WTC11 (cell line): Measurements from ENCODE around the gene AREL1.

ENCODE experiments used
- CREB1 ChIP-seq: sonication (generic); formaldehyde crosslinking; IDR thresholded peaks from 2 replicates; pipeline ENCODE4 v1.8.0; 2023; ENCODE audit warnings: mild to moderate bottlenecking, missing genetic modification reagents
- TF ChIP-seq, protein P1 (sequence below): sonication (generic); formaldehyde crosslinking; IDR thresholded peaks from 2 replicates; pipeline ENCODE4 v1.8.0; 2022; ENCODE audit warnings: missing genetic modification reagents

DNA sequence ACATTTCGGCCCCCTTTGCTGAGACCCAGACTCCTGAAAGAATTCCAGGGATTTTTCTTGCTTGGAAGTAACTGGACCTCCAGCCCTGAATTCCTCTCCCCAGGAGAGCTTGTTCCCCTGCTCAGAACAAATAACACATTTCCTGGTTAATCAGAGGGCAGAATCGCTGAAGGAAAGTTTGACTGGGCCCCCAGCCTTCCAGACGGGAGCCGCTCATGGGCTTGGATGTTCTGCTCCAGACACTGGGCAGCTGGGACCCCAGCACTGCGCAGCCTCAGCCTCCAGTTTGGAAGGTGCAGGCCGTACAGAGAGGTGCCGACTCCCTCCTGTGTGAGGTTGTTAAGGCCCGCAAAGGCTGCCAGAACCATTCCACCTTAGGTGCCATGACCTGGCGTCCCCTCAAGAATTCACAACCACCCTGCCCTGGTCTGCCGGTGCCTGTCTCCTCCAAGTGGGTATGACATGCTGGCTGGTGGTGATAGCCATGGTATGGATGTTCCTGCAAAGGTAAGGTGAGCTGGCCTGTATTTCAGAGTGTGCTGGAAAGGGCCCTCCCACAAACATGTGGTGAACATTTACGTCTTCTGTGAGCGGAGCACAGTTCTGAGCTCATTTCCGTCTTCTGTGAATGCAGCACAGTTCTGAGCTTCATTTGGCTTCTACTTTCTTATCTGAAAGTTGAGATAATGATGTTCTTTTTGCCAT, 95.7 kb downstream of the AREL1 start:
- no peak for TF ChIP-seq CREB1 (CRISPR knock-in tag)
- TF ChIP-seq, protein P1, sequence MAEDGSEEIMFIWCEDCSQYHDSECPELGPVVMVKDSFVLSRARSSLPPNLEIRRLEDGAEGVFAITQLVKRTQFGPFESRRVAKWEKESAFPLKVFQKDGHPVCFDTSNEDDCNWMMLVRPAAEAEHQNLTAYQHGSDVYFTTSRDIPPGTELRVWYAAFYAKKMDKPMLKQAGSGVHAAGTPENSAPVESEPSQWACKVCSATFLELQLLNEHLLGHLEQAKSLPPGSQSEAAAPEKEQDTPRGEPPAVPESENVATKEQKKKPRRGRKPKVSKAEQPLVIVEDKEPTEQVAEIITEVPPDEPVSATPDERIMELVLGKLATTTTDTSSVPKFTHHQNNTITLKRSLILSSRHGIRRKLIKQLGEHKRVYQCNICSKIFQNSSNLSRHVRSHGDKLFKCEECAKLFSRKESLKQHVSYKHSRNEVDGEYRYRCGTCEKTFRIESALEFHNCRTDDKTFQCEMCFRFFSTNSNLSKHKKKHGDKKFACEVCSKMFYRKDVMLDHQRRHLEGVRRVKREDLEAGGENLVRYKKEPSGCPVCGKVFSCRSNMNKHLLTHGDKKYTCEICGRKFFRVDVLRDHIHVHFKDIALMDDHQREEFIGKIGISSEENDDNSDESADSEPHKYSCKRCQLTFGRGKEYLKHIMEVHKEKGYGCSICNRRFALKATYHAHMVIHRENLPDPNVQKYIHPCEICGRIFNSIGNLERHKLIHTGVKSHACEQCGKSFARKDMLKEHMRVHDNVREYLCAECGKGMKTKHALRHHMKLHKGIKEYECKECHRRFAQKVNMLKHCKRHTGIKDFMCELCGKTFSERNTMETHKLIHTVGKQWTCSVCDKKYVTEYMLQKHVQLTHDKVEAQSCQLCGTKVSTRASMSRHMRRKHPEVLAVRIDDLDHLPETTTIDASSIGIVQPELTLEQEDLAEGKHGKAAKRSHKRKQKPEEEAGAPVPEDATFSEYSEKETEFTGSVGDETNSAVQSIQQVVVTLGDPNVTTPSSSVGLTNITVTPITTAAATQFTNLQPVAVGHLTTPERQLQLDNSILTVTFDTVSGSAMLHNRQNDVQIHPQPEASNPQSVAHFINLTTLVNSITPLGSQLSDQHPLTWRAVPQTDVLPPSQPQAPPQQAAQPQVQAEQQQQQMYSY (CRISPR knock-in tag) = no peak
